ENCODE data around the gene SCUBE1.

- TF ChIP-seq CTCF (IDR thresholded peaks at IDR 0.05) = no peak
- TF ChIP-seq POLR2A (IDR thresholded peaks at IDR 0.05) = no peak
- TF ChIP-seq EP300 (IDR thresholded peaks at IDR 0.05) = no peak
Measured at GRCh38 chr22:43364169-43364435, 20.9 kb upstream of the SCUBE1 start.
